Fibroblast of villous mesenchyme (primary cell): ENCODE measurements around the gene JPH3. TPM values are rescaled to one million over a fixed set of nuclear protein-coding genes. Genes with fewer than 3 reads are reported as not detected.

Experiments
- DNase-seq: peaks from one replicate; pipeline ENCODE4 v3.0.0-alpha.2; 2010; ENCODE audit warnings: low read depth
- H3K4me3 ChIP-seq: 2 replicates; pipeline ENCODE4 v1.5.1; 2011; ENCODE audit warnings: low read depth, mild to moderate bottlenecking, low read length
- total RNA-seq: library from RNA; depleted of rRNA; stranded (reverse); fragments of >200 nt; gene quantifications from 2 replicates; pipeline ENCODE4 v1.2.3, GENCODE V29; 2012
- TF ChIP-seq, protein P1 (sequence below): IDR thresholded peaks from 2 replicates; pipeline ENCODE4 v1.5.1; 2012; ENCODE audit warnings: low read depth, mild to moderate bottlenecking, low read length; ENCODE audit not compliant: insufficient read depth

Gene JPH3
- total RNA-seq, 1 donor = not detected

DNA sequence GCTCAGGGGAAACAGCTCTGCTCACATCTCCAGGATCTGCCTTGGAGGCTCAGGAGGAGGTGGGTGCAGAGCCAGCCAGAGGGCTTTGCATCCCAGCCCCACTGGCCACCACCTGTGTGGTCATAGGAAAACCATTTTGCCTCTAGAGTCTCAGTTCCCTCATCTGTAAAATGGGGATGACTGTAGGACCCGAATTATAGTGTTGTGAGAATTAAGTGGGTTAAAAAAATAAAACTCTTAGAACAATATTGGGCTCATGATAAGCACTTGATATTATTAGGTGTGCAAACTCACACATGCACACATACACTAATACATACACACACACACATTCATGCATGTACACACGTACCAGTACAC lies 19.4 kb upstream of the JPH3 start:
- TF ChIP-seq, protein P1, sequence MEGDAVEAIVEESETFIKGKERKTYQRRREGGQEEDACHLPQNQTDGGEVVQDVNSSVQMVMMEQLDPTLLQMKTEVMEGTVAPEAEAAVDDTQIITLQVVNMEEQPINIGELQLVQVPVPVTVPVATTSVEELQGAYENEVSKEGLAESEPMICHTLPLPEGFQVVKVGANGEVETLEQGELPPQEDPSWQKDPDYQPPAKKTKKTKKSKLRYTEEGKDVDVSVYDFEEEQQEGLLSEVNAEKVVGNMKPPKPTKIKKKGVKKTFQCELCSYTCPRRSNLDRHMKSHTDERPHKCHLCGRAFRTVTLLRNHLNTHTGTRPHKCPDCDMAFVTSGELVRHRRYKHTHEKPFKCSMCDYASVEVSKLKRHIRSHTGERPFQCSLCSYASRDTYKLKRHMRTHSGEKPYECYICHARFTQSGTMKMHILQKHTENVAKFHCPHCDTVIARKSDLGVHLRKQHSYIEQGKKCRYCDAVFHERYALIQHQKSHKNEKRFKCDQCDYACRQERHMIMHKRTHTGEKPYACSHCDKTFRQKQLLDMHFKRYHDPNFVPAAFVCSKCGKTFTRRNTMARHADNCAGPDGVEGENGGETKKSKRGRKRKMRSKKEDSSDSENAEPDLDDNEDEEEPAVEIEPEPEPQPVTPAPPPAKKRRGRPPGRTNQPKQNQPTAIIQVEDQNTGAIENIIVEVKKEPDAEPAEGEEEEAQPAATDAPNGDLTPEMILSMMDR = no peak
- no peak for DNase-seq

DNA sequence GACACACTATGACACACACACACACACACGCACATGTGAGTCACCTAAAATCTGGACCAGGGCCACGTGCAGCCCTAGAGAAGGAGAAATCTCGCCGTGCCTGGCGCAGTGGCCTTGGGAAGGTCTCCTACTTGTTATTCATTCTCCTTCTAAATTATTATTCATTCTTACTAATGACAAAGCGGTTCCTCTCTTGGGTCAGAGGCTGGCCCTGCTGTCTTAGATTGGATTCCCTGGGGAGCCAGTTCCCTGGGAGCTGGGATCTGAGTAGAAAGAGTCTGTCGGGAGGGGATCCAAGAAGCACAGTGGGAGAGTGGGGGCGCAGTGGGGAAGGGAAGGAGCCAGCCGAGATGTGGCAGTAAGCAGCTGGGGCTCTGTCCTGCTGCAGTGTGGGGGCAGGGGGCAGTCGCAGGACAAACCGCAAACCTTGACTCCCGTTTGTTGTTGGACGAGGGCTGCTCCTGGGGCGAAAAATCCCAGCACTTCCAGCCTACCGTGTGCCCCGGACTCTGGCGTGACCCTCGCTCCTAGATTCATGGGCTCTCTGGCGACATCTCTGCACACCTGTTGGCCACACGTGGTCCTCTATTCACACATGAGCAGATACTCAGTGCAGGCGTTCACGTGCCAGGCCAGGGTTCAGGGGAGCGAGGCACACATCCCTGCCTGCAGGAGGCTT lies 18.7 kb upstream of the JPH3 start:
- TF ChIP-seq, protein P1 = no peak
- H3K4me3 ChIP-seq = no peak overlapping the region
- peak; percentile 67 for DNase-seq

More for the DNA sequence above, 19.4 kb upstream of the JPH3 start:
- H3K4me3 ChIP-seq = no peak overlapping the region

DNA sequence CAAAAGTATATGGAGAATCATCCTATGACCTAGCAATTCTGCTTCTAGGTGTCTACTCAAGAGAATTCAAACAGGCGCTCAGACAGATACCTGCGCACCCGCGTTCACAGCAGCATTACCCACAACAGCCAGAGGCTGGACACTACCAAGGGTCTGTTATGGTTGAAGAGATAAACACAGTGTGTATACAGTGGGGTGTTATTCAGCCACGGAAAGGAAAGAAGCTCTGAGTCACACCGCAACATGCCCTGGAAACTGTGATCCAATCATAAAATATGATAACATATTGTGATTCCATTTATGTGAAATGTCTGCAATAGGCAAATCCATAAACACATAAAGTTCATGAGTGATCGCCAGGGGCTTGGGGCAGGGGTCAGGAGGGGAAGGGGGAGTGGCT lies 18.0 kb upstream of the JPH3 start:
- peak; percentile 89 for DNase-seq
- no peak overlapping the region for H3K4me3 ChIP-seq
- TF ChIP-seq, protein P1 = no peak

DNA sequence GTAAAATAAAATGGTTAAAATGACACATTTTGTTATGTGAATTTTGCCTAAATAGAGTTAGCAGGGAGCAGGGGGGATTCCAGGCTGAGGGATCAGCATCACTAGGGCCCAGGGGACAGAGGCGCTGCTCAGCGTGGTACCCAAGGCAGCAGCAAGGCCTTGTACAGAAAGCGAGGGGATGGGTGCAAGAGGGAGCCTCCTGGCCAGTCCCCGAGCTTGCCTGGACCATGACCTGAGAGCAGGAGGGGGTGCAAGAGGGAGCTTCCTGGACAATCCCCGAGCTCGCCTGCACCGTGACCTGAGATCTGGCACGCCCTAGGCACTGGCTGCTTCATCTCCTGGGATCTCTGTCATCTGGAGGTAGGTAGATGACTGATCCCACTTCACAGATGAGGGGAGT lies 17.3 kb upstream of the JPH3 start:
- DNase-seq = no peak

DNA sequence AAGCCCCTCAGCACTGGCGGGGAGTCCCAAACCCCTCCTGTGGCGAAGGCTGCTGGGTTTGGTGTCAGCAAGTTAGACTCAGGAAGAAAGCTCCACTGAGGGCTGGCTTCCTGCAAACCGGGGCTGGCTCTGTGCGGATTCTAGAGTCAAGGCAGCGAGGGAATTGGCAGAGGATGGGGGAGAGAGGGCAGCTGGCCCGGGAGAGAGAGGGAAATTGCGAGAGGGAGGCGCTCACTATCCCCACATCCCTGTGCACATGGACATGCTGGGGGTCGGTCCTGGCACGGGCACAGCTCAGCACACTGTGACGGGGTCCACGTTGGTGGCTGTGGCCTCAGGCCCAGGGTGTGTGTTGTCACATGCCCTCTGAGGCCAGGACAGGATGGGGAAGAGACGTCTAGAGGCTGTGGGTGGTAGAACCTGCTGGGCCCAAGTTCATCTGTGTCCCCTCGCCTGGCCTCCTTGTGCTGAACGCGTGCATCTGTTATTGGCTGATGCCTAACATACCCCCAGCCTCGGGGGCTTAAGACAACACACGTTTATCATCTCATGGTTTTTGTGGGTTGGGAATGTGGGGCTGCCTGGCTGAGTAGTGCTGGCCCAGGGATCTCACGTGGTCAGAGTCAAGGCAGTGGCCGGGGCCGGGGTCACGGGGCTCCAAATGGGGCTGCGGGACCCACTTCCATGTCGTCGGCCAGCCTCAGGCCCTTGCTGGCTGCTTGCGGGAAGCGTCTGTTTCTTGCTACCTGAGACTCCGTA lies 16.7 kb upstream of the JPH3 start:
- H3K4me3 ChIP-seq = no peak overlapping the region
- TF ChIP-seq, protein P1 = no peak
- DNase-seq = peak; percentile 24

More for the DNA sequence above, 17.3 kb upstream of the JPH3 start:
- TF ChIP-seq, protein P1 = no peak
- no peak overlapping the region for H3K4me3 ChIP-seq

DNA sequence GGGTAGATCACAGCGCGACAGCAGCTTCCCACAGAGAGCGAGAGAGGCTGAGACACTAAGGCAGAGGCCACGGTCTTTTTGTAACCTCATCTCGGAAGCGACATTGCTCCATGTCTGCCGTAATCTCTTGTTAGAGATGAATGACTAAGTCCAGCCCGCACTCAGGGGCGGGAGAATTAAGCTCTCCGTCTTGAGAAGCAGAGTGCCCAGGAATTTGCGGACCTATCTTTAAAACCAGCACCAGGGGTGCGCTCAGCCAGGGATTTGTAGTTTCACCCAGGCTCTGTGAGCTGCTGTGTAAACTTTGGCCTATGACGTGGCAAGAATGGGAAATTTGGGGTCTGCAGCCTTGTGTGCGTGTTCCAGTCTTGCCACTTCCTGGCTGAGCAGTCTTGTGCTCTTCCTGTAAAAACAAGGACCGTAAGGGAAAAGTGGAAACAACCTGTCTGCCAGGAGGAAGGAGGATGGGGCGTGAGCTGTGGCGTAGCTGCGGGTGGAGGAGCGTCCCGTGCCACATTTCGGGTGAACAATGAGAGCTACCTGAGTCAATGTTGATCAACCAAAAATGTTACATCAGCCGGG lies 16.0 kb upstream of the JPH3 start:
- peak; percentile 89 for DNase-seq
- H3K4me3 ChIP-seq = no peak overlapping the region

More for the DNA sequence above, 16.0 kb upstream of the JPH3 start:
- TF ChIP-seq, protein P1 = no peak
